GM21447 (cell line): ENCODE data around the gene GPM6B.
A peak's percentile ranks its signal among the peaks of the same experiment; 100 is the strongest.

Source experiments
- ATAC-seq: cut with Tn5 transposase; IDR thresholded peaks from one replicate; pipeline ENCODE4 v1.9.1; 2021; ENCODE audit not compliant: unreplicated experiment

The GPM6B gene

DNA sequence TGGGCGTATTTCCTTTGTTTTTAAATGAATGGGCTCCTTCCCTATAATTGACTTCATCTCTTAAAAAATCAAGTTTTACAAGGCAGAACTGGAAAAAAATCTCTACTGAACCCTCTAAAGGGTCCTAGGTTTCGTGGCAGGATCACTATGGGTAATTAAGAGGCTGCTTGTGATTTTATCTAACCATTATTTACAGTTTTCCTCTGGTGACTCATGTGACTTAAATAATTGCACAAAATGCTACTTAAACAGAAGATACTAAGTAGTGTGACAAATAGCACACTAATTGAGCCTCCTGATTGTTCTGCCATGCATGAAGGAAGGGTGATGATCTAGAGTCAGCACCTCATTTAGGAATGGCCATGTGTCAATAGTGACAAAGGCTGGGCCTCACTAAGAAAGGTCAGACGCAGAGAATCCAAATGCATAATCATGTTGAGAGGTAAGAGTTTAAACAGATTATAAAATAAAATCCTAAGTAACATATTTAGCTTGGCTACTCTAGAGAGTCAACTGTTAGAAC is 46.8 kb downstream of the GPM6B start:
- ATAC-seq: no peak

DNA sequence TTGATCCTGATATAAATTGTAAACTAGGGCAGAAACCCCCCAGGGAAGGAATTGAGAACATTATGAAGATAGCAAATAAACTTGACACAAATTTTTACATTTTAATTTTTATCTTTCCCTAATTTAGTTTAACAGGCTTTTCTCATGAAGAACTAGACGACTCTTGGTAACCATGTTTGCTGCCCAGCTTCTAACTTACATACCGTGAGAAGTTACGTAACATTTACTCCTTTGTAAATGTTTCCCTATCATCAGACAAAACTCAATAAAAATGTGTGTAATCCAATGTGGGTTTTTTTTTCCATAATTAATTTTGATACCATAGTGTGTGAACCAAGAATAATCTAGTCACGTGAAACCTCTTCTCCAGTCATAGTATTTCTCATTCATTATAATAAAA is 48.0 kb downstream of the GPM6B start:
- ATAC-seq: no peak

DNA sequence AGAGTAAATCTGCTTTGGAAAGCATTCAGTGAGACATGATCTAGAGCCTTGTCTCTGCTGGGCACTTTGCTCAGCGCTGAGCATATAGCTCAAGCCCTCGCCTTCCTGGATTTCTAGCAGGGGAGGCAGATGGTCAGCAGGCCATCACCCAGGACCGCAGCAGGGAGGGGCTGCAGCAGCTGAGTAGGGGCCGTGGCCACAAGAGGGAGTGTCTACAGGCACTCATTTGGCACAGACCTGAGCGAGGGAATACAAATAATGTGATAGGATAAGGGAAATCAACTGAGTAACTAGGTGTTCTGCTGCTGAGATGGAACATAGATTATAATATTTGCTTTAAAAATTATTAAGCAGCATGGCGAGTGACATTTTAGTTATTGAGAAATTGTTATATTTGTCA is 52.1 kb downstream of the GPM6B start:
- ATAC-seq: no peak

DNA sequence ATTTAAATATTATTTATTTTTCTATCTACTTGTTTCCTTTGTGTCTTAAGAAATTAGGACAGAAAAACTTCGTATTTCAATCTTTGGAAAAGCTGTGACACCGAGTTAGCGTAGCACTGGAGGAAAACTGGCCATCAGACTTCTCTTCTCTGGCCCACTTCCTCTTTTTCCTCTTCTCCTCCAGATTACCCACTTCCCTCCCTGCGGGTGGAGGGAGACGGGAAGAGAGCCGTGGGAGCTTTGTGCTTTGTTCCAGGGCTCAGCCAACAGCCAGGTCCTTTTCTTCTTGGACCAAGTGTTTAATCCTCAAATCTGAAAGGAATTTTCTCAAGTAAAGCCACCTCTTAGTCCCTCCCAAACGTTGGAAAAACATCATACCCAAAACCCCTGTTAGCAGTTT is 52.6 kb downstream of the GPM6B start:
- no peak for ATAC-seq

DNA sequence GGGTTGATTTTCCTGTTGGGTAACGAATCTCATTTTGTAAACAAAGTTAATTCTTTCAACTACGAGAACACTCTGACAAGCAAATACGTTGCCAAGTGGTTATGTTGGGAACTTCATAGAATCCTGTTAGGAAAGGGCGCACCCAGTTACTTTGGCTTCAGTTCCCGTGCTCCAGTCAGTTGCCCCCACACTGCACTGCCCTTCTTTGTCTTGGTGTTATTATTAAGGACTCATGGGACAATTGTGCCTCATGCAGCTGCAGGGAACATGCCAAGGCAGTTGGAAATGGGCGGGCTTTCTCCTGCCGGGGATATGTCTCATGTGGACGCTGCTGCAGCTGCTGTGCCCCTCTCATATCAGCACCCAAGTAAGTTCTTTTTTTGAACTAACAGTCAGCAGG is 53.4 kb downstream of the GPM6B start:
- ATAC-seq: no peak

DNA sequence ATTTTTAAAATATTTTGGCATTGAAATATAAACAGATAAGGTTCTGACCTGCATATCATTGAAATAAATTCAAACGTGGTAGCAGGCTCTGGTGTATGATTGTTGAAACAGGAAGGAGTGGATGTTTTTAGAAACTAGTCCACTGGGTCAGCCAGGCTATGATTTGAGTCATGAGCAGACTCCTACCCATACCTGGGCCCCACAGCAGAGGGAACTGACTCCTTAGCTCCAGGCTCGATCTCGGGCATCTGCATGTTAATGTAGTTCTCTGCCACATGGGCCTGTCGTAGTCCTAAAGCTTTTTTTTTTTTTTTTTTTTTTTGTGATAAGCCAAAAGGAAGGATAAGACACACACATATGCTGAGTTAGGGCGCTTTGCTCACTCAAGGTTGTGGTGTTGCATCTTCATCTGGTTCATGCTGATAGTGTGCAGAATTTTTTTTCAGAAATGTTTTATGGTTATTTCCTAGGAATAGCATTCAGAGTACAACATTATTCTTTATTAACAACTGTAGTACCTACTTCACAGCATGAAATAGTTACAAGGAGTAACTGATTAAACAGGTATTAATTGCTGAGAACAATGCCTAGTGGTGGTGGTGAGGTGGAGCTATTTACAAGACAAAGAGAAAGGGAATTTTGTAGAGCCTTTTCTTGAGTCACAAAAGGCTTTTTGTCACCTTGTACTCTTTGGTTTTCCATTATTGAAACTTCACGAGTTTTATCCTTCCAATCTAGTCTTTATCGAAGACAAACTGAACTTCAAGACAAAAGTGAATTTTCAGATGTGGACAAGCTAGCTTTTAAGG is 55.1 kb downstream of the GPM6B start:
- peak; percentile 63 for ATAC-seq

DNA sequence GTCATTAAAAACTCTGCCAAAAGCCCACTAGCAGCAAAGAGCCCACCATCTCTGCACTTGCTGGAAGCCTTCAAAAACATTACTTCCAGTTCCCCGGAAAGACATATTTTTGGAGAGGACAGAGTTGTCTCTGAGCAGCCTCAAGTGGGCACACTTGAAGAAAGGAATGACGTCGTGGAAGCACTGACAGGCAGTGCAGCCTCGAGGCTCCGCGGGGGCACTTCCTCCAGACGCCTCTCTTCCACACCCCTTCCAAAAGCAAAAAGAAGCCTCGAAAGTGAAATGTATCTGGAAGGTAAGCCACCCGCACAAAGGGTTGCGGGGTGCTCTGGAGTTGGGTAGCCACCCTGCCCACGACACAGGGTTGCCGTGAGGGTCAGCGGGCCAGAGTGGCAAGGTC is 56.5 kb downstream of the GPM6B start:
- ATAC-seq: no peak

DNA sequence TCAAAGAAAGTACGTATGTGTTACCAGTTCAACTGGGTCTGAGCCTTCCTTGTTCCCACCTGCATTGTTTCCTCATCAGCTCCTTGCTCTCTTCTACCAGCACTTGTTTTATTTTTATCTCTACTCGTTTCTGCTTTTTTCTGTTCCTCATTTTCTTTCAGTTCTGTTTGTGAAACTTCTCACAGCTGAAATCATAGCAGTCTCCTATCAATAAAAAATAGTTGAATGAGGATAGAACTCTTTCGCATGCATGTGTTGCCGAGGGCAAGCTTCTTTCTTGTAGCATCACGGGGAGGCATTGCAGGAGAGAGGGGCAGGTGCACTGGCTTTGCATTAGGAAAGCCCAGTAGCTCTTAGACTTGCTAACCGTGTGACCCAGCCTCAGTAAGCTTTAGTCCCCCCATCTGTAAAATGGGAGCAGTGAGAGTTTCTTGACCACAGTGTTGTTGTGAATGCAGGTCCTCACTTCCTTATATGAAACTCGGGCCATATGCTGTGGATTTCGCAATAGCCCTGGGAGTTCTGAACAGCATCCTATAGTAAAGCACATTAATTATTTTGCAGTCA is 57.7 kb downstream of the GPM6B start:
- ATAC-seq: peak; percentile 66

DNA sequence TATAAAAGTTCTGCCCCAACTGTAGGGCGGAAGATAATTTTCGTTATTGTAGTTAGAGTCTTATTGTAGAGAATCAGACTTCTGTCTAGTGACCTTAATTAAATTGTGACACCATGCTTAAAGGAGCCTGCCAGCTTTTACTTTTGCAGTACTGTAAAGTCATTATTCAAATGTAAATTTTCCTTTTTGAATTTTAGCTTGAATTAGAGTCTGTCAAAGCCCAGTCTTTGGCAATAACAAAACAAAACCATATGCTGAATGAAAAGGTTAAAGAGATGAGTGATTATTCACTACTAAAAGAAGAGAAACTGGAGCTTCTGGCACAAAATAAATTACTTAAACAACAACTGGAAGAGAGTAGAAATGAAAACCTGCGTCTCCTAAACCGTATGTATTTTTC is 60.5 kb downstream of the GPM6B start:
- no peak for ATAC-seq

DNA sequence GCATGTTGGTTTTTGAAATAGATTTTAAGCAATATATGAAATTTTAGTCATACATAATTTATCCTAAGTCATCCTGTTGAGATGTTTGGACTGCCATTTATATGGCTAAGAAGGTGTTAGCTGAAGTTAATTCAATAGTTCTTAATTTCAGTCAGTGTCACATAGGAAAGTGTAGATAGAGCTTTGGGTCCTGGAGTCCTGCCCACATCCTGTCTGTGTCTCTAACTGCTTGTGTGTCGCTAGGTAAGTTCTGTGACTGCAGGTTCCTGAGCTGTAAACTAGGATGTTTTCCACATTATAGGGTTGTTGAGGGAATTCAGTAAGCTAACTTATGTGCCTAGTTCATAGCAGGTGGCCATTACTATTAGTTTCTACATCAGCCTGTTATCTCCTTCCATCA is 61.6 kb downstream of the GPM6B start:
- no peak for ATAC-seq

DNA sequence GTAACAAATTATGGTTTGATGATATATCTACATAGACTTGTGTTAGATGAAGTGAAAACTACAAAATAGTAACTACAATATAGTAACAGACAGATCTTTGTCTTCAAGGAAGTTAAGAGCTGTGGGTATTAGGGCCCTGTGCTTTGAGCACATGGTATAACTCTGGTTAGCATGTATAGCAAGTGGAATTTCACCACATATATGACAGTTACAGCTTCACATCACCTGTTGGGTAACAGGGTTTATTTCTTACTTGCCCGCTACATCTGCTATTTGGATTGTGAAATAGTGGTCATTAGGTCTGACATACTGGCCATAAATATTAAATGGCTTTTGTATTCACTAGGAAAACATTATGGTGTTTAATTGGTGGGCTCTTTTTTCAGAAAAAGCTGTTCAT is 62.1 kb downstream of the GPM6B start:
- no peak for ATAC-seq

DNA sequence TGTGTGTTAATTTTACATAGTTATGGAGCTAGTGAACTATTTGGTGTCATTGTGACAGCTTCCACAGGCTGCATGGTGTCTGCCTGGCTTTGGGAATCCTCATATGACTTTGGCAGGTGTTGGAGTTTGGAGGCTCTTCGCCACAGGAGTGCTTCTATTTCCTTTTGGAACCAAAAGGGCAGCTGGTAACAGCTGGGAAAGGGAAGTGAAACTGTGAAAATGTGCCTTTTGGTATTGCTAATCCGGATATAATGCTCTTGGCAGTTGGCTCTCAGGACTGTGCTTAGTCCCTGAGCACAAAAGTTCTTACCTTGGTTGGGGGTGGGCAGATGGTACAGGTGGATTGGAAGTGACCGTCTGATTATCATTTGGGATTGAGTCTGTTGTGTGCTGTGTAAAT is 64.2 kb downstream of the GPM6B start:
- peak; percentile 60 for ATAC-seq

DNA sequence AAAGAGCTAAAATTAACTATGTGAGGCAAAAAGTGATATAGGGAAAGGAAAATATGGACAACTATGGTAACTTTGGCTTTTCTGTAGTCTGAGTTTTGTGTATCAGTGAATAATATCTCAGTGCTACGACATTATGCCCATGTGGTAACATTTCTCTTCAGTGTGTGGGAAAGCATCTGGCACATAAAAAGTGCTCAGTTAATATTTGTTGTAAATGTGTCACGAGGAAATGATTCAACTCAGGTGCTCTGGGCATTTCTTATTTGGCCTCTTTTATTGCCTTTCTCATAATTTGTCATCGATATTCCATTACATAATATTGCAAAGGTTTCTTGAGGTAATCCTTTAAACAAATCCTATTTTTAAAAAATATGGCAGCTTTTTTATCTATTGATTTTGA is 64.8 kb downstream of the GPM6B start:
- ATAC-seq: no peak

DNA sequence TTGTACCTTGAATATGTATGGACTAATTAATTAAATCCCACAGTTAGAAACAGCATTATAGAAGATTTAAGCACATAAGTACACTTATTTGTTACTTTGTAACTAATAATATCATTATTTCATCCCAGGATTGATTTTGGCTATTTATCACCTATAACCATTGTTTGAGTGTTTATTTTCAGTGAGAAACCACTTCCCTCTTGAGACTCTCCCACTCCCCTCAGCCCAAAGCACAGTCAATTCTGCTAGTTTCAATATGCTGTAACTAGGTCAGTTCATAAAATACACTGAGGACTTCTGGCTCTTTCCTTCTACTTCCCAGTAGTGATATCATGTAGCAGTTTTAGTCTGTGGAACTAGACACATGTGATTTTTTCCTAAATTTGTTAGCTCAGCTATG is 66.1 kb downstream of the GPM6B start:
- ATAC-seq: peak; percentile 46

DNA sequence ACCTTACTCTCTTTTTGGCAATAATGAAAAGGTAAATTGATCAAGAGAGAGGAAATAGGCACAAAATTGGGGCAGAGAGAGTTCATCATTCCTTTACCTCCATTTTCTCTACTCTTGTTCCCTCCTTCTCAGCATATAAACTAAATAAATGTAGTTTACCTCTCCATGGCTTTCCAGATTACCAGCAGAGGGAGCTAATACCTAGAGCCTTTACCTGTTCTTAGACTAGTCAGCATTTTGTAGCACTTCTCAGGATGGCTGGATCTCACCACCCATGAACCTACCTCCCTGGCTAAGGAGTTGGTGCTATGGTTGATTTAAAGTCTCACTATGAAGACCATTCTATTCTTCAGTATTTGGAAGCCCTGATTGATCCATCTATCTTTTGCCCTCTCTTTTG is 66.7 kb downstream of the GPM6B start:
- ATAC-seq: no peak

DNA sequence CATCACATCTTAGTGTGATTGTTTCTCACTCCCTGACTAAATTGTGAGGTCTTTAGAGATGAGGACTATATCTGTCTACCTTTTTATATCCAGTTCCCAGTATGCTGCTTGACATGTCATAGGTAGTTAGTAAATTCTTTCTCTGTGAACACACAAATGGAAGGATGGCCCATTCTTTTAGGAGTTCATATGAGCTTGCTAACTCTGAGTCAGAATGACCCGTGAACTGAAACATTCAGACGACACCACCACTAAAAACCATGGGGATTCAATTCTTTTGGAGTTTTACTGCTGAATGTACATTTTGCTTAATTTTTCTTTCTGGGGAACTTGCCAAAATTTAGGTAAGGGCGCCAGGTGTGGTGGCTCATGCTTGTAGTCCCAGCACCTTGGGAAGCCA is 68.4 kb downstream of the GPM6B start:
- no peak for ATAC-seq

DNA sequence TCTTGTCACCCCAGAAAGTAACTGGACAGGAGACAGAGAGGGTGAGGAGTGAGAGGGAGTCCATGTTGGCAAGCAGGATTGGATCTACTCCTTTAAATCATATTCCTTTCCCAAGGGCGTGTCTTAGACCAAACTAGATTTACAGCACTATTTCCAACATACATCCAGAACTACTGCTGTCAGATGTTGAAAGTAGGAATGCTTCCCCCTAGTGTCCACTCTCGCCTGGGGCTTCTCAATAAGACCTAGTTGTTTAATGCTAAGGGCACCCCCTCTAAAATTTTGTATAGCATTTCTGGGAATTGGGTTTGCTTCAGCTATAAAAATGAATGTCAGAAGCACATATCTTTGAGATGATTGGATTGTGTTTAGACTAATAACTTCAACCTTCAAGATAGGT is 69.1 kb downstream of the GPM6B start:
- no peak for ATAC-seq

DNA sequence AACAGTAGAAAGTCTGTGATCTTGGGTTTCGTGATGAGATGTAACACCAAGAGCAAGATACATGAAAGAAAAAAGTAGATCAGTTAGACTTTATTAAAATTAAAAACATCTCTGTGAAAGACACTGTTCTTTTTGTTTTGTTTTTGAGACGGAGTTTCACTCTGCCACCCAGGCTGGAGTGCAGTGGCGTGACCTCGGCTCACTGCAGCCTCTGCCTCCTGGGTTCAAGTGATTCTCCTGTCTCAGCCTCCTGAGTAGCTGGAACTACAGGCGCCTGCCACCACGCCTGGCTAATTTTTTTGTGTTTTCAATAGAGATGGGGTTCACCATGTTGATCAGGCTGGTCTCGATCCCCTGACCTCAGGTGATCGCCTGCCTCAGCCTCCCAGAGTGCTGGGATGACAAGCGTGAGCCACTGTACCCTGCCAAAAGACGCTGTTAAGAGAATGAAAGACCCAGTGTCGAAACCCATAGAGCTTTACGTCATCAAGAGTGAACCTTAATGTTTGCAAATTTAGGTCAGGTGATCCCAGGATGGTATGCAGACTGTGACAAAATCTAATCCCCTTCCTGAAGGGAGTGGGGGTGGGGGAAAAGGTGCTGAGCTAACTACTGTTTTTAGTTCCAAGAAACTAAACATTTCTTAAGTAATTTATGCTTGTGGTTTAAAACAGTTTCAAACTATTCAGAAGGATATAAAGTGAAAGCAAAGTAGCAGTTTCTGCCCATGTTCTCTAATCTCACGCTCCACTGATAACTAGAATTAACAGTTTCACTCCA is 74.3 kb downstream of the GPM6B start:
- ATAC-seq: peak; percentile 91

DNA sequence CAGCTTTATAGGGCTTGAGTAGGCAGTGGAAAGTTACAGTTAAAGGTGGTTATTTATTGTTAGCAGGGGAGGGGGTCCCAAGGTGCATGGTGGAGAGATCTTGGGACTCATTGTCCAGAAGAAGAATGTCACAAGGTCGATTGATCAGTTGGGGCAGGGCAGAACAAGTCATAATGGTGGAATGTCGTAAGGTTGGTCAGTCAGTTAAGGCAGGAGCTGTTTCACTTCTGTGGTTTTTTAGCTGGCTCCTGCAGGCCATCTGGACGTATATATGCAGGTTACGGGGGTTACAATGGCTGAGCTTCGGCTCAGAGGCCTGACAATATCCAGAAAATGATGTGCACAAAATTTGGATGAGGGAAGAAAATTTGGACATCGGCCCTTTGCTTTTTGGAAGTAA is 75.2 kb downstream of the GPM6B start:
- no peak for ATAC-seq

DNA sequence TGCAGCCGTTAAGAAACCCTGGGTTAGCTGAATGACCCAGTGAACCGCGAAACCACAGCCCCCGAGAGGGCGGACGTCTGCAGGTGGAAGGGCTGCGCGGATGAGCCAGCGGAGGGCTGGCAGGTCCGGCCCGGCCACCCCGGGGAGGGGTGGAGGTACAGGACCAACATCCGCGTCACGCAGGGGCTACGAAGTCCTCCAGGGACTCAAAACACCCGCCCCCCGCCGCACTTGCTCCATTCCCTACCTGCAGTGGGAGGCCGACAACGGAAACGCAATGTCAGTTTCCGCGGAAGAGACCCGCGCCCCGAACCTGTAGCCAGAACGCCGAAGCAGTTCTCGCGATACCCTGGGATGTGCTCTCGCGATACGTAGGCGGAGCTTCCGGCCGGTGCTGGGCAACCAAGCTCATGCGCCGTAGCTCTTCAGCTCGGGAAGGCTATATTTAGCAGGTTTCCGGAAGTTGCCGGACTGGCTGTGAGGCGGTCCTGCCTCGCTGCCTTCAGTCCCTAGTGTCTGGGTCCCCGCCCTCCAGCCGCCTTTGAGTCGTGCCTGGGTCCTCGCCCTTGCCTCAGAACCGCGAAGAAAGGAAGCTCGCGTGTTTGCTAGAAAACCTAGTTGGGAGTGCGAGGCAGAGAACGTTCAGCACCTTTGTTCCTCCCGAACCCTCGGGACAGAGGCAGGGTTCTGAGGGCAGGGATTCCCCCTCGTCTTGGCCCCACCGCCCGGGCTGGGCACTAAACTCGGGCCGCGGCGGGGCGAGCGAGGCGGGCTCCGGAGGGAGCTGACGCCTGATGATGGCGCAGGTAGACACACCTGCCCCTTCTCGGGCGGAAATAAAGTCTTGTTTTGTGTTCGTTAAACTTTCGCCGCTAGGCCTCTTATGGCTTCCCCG is 82.4 kb downstream of the GPM6B start, which contains the start of the genes OFD1 and TRAPPC2:
OFD1 (plus strand) TSS at position 471 of the 895 bp plus-strand sequence; CDS start at position 795, 324 bp downstream.
TRAPPC2 (minus strand) TSS at position 343 of the 895 bp plus-strand sequence. CDS start 14,657 bp downstream, outside the sequence.
- ATAC-seq: peak; percentile 85

DNA sequence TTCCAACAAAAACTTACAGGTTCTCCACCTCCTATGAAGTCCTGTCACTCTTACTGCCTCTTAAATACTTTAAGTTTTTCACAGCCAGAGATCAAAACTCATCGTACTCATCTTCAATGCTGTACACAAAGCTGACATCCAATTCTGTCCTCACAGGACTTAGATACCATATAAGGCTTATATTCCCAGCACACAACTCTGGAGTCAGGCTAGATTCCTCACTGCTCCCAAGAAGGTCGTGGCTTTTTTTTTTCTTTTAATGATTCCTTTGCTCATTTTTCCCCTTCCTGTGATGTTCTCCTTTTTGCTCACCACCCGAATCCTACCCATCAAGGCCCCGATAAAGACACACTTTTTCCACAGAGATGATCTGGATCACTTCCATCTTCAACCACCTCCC is 83.4 kb downstream of the GPM6B start:
- no peak for ATAC-seq
